Activated T-helper 1 cell treated with anti-CD3 and anti-CD28 coated beads, Interleukin-12 subunit alpha, Interleukin-12 subunit beta, Interleukin-2, Interleukin-4 antibody, amounts not matched to agents 30 ng/mL and 10 ng/mL and 1 ng/mL, durations not matched to agents 14 hours and 24 hours and 36 hours (primary cell): ENCODE data around the gene STAB2. TPM values are rescaled to one million over a fixed set of nuclear protein-coding genes. Genes with fewer than 3 reads are reported as not detected.

Experiments used
- DNase-seq: peaks from one replicate; pipeline ENCODE4 v3.0.0; 2021; ENCODE audit warnings: low spot score
- H3K27ac Mint-ChIP-seq: one replicate; pipeline ENCODE4 v1.8.0; 2021; ENCODE audit warnings: mild to moderate bottlenecking, mixed read lengths
- H3K27me3 Mint-ChIP-seq: one replicate; pipeline ENCODE4 v1.8.0; 2022; ENCODE audit warnings: mild to moderate bottlenecking, moderate library complexity, mixed read lengths; ENCODE audit not compliant: insufficient read depth
- H3K36me3 Mint-ChIP-seq: one replicate; pipeline ENCODE4 v1.8.0; 2021; ENCODE audit warnings: low read depth, mixed read lengths
- H3K4me1 Mint-ChIP-seq: one replicate; pipeline ENCODE4 v1.8.0; 2021; ENCODE audit warnings: low read depth, mixed read lengths
- H3K4me3 Mint-ChIP-seq: one replicate; pipeline ENCODE4 v1.8.0; 2021; ENCODE audit warnings: mild to moderate bottlenecking, moderate library complexity, mixed read lengths
- H3K9me3 Mint-ChIP-seq: one replicate; pipeline ENCODE4 v1.8.0; 2021; ENCODE audit warnings: mixed read lengths
- intact Hi-C: fragments of 100-400 bp; cut with micrococcal nuclease; formaldehyde crosslinking; loops from one replicate; pipeline ENCODE4 v1.15.1; 2024
- total RNA-seq: library from RNA; stranded (reverse); gene quantifications from 2 replicates; pipeline ENCODE4 v1.2.3, GENCODE V29; 2022

Gene STAB2
- total RNA-seq, 1 donor from 2014 or later, result not detected

DNA sequence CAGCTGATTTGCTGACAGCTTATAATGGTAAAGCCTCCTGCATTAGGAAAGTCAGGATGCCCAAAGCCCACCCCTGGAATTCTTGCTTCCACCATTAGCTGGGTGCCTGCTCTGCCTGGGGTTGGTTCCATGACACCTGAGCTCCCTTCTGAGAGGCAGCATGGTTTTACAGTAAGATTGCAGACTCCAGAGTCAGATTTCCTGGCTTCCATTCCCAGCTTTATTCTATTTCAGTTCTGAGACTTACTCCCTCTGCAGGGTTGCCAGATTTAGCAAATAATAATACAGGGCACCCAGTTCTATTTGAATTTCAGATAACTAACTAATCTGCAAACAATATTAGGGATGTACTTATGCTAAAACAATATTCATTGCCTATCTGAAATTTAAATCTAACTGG lies 12.2 kb downstream of the STAB2 start:
- intact Hi-C loops, result no loop called here

DNA sequence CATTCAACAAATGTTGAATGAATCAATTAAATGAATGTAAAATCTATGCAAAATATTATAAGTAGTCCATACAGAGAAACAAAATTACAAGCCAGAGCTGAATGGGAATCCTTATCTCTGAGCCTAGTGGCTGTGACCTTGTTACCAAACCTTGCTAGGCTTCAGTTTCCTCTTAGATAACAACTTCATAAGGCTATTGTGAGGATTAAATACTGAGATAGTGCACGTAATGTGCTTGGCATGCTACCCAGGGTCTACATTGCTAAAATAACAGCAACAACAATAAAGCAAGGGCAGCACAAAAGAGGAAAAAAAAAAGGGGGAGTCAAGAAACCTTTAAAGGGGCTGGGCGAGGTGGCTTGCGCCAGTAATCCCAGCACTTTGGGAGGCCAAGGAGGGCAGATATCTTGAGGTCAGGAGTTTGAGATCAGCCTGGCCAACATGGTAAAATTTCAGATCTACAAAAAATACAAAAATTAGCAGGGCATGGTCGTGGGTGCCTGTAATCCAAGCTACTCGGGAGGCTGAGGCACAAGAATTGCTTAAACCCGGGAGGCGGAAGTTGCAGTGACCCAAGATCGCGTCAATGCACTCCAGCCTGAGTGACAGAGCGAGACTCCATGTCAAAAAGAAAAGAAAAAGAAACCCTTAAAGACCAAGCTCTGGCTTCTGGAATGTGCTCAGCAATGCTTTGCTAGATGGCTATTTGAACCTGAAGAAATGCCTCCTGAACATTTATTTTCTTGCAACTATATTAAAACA lies 14.1 kb downstream of the STAB2 start:
- Mint-ChIP-seq H3K4me1 (no peaks in the 10 kb centered on the region), H3K27me3 (peaks cover 4% of the 10 kb centered on the region), H3K9me3 (no peaks in the 10 kb centered on the region), H3K36me3 (no peaks in the 10 kb centered on the region), H3K27ac (no peak overlapping the region), H3K4me3 (no peak overlapping the region)
- DNase-seq, result no peak
- intact Hi-C loops, result no loop called here

More for the DNA sequence above, 12.2 kb downstream of the STAB2 start:
- Mint-ChIP-seq H3K4me1 (no peaks in the 10 kb centered on the region), H3K4me3 (no peak overlapping the region), H3K27me3 (peaks cover 2% of the 10 kb centered on the region), H3K9me3 (no peaks in the 10 kb centered on the region), H3K27ac (no peak overlapping the region), H3K36me3 (no peaks in the 10 kb centered on the region)
- no peak for DNase-seq

DNA sequence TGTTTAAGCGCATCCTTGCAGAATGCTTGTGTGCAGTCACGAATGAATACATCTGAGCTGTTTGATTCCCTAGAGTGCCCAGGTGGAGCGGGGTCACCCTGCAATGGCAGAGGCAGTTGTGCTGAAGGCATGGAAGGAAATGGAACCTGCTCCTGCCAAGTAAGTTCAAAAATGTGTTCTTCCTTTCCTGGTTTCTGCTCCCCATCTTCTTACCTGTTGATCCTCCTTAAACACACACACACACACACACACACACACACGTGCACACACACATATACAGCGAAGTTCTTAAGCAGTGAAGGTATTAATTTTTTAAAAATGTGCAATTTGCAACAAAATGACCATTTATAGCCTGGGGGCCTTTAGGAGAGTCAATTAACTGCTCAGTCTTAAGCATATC lies 33.3 kb downstream of the STAB2 start:
- intact Hi-C loops, result no loop called here

DNA sequence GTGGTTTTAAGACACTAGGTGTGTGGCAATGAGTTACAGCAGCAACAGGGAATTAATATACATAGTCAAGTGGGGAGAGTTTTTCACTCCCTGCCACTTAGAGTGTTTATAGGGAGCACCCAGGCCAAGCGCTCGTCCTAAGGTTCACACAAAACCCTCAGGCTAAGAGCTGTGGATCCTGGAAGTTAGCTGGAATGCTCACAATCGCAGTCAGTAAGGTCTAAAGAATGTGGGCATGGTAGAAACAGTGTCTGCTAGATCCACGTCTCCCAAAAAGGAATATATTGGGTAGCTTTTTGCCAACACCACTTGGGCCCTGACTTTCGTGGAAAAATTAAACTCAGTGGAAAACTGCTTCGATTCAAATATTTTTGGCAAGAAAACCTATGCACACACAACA lies 36.6 kb downstream of the STAB2 start:
- Mint-ChIP-seq H3K27ac (no peak overlapping the region), H3K4me3 (no peak overlapping the region), H3K27me3 (peaks cover 3% of the 10 kb centered on the region), H3K9me3 (no peaks in the 10 kb centered on the region), H3K4me1 (no peaks in the 10 kb centered on the region), H3K36me3 (no peaks in the 10 kb centered on the region)
- intact Hi-C loops, result no loop called here
- no peak for DNase-seq

More for the DNA sequence above, 33.3 kb downstream of the STAB2 start:
- no peaks in the 10 kb centered on the region for H3K36me3 Mint-ChIP-seq
- no peaks in the 10 kb centered on the region for H3K4me1 Mint-ChIP-seq
- H3K9me3 Mint-ChIP-seq, result no peaks in the 10 kb centered on the region
- H3K27ac Mint-ChIP-seq, result no peak overlapping the region
- H3K27me3 Mint-ChIP-seq, result peaks cover 2% of the 10 kb centered on the region
- no peak for DNase-seq
- H3K4me3 Mint-ChIP-seq, result no peak overlapping the region

DNA sequence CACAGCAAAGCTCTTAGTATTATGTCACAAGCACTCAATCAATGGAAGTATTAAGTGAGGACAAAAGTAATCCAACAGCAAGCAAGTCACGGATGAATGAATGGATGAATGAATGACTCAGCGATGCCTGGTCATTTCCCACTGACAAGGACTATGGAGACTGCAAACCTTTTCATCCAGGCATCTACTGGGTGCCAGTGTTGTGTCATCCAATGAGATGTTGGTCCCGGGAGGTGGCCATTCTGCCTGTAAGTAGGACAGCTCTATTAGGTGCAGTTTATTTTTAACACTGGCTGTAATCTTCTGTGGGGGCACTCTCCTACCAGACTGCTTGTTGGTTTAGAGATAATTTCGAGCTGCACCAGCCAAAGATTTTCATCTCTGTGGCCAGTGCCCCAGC lies 39.4 kb downstream of the STAB2 start:
- Mint-ChIP-seq H3K27me3 (peaks cover 10% of the 10 kb centered on the region), H3K27ac (no peak overlapping the region), H3K9me3 (no peaks in the 10 kb centered on the region), H3K4me3 (no peak overlapping the region), H3K4me1 (no peaks in the 10 kb centered on the region), H3K36me3 (no peaks in the 10 kb centered on the region)
- intact Hi-C loops, result no loop called here
- no peak for DNase-seq

DNA sequence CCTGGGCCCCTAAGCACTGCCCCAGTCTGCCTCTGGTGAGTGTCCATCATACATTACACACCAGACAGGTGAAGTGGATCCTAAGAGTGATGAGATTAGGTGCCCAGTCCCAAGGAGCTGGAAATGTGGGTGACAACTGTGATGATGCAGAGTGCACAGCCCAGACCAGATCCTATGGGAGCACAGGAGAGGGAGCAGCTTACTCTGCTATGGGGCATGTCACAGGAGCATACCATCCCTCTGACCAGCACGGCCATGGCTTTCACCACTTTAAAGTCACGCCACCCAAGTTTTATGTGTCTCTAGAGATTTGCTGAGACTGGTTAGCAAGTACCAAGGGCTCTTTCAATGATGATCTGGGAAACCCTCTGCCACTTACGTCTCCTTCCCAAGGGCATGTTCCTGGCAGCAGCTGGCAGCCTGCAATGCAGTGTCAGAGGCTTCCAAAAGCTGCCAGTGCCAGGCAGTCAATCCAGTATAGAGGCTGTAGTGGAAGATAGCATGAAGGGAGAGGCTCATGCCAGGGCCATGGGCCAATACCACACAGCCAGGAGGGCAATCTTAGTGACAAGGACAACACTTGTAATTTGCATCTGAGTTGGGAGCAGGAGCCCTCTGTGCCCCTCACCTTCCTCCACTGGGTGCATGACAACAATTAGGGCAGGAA lies 40.2 kb downstream of the STAB2 start:
- intact Hi-C loops, result no loop called here
- Mint-ChIP-seq H3K27ac (no peak overlapping the region), H3K36me3 (no peaks in the 10 kb centered on the region), H3K27me3 (peaks cover 12% of the 10 kb centered on the region), H3K9me3 (no peaks in the 10 kb centered on the region), H3K4me1 (no peaks in the 10 kb centered on the region), H3K4me3 (no peak overlapping the region)
- no peak for DNase-seq

DNA sequence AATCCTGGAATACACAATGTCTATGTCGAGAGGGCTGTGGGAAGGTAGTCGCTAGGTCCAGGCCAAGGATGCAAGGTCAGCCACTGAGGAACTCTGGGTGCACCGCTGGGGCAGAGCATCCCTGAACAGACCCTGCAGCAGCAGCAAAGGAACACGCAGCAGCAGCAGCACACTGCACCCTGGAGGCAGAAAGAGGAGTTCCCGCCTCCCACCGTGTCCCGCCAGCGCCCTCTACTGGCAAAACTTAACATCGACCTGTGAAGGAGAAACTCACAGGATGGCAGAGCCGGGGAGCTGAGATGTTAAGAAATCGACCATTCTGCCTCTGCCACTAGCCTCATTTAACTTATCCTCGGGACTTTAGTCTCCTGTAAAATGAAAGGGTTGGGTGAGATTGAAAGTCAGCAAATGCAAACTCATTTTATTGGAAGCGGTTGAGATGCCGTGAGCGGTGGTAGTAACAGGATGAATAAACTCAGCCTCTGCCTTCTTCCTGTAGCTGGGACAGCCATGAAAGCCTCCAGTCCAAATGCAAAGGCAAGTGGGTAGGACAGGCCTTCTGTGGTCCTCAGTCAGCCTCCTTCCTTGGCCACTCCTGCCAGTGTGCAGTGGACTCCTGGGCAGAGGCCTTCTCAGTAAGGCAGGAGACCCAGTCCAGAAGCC lies 45.6 kb downstream of the STAB2 start:
- Mint-ChIP-seq H3K4me1 (no peaks in the 10 kb centered on the region), H3K9me3 (no peaks in the 10 kb centered on the region), H3K27me3 (peaks cover 17% of the 10 kb centered on the region), H3K36me3 (no peaks in the 10 kb centered on the region), H3K27ac (no peak overlapping the region), H3K4me3 (no peak overlapping the region)
- intact Hi-C loops, result loop anchor here (1.0 to 2.0 kb wide), 3 partner anchors 57 to 684 kb away; no protein-coding TSS in a partner anchor
- peak; percentile 55 for DNase-seq

DNA sequence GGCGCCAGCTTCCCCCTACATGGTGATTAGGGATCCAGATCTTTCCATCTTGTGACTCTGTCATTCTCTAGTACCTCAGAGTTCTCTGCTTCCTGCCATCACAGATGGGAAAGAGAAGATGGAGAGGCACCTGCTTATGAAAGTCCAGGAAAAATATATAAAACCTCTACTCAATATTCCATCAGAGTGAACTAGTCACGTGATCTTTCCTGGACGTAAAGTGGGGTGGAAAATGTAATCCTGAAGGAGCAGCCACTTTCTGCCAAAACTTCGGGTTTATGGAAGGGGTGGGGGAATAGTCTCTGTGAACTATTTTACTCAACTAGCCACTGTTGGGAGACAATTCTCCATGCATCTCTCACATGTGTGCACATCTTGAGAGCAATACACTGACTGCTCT lies 47.7 kb downstream of the STAB2 start:
- no peak overlapping the region for H3K27ac Mint-ChIP-seq
- H3K36me3 Mint-ChIP-seq, result no peaks in the 10 kb centered on the region
- no peaks in the 10 kb centered on the region for H3K4me1 Mint-ChIP-seq
- H3K4me3 Mint-ChIP-seq, result no peak overlapping the region
- H3K27me3 Mint-ChIP-seq, result peaks cover 15% of the 10 kb centered on the region
- H3K9me3 Mint-ChIP-seq, result no peaks in the 10 kb centered on the region
- DNase-seq, result no peak
- intact Hi-C loops, result no loop called here

DNA sequence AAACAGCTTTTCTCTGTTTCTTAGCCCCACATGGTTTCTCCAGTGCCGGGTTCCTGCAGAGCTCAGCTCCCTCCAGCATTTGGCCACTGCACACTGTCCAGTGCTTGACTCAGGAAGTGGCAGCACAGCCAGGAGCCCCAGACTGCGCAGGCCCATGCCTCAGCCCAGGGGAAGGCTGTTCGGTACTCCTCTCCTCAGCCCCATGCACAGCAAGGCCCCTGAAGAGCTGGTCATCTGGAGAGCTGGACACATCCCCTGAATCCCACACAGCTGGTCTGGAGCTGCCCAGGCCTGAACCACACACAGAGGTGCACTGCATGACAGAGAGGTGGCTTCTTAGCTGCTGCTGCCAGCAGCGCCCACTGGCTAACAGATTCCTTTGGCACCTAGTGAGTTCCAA lies 48.3 kb downstream of the STAB2 start:
- H3K27ac Mint-ChIP-seq, result no peak overlapping the region
- no peaks in the 10 kb centered on the region for H3K9me3 Mint-ChIP-seq
- H3K4me1 Mint-ChIP-seq, result no peaks in the 10 kb centered on the region
- peaks cover 12% of the 10 kb centered on the region for H3K27me3 Mint-ChIP-seq
- no peak overlapping the region for H3K4me3 Mint-ChIP-seq
- H3K36me3 Mint-ChIP-seq, result no peaks in the 10 kb centered on the region
- DNase-seq, result no peak
- intact Hi-C loops, result no loop called here

DNA sequence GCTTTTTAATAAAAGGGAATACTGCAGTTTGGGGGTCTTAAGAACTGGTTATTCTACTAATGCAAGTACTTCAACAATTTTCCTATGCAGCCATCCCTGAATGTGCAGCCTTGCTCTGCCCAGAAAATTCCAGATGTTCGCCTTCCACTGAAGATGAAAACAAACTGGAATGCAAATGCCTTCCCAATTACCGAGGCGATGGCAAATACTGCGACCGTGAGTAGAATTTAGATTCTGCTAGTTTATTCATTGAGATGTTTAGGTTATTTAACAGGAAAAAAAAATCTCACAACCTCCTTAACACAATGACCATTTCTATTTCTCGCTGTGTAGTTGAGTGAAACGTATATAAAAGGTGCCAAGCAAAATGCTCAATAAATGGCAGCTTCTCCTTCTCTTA lies 49.9 kb downstream of the STAB2 start:
- Mint-ChIP-seq H3K27me3 (peaks cover 10% of the 10 kb centered on the region), H3K9me3 (no peaks in the 10 kb centered on the region), H3K4me3 (no peak overlapping the region), H3K36me3 (no peaks in the 10 kb centered on the region), H3K27ac (no peak overlapping the region), H3K4me1 (no peaks in the 10 kb centered on the region)
- intact Hi-C loops, result no loop called here
- DNase-seq, result no peak

DNA sequence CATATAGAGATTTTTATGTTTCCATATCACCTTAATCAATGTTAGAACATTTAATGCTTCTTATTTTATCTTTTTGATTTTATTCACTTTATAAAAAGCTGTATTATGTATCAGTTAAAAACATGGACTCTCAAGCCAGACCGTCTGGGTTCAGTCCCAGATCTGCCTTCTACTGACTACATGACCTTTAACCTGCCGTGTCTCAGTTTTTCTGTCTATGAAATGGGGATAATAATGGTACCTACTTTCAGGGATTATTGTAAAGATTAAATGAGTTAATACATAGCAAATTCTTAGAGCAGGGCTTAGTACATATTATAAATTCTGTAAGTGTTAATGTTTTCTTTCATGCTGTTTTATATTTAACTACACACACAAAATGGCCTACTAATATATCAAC lies 50.4 kb downstream of the STAB2 start:
- Mint-ChIP-seq H3K4me3 (no peak overlapping the region), H3K36me3 (no peaks in the 10 kb centered on the region)

DNA sequence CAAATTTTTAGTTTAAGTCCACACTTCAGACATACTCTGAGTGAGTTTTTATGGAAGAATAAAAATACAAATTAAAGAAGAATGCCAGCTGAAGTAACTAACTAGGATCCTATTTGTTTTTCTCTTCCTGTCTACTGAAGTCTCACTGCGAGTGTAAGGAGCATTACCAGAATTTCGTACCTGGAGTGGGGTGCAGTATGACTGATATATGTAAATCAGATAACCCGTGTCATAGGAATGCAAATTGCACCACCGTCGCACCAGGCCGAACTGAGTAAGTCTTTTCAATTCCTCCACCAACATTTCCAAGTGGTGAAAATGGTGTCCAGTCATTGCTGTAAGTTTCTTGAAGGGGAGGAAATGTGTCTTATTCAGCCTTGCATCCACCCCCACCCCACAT lies 52.9 kb downstream of the STAB2 start:
- Mint-ChIP-seq H3K27ac (no peak overlapping the region), H3K9me3 (no peaks in the 10 kb centered on the region), H3K27me3 (peaks cover 5% of the 10 kb centered on the region), H3K4me3 (no peak overlapping the region), H3K4me1 (no peaks in the 10 kb centered on the region), H3K36me3 (no peaks in the 10 kb centered on the region)
- intact Hi-C loops, result no loop called here
- no peak for DNase-seq

More for the DNA sequence above, 50.4 kb downstream of the STAB2 start:
- Mint-ChIP-seq H3K9me3 (no peaks in the 10 kb centered on the region), H3K27me3 (peaks cover 9% of the 10 kb centered on the region), H3K4me1 (no peaks in the 10 kb centered on the region), H3K27ac (no peak overlapping the region)
- intact Hi-C loops, result no loop called here
- DNase-seq, result no peak

DNA sequence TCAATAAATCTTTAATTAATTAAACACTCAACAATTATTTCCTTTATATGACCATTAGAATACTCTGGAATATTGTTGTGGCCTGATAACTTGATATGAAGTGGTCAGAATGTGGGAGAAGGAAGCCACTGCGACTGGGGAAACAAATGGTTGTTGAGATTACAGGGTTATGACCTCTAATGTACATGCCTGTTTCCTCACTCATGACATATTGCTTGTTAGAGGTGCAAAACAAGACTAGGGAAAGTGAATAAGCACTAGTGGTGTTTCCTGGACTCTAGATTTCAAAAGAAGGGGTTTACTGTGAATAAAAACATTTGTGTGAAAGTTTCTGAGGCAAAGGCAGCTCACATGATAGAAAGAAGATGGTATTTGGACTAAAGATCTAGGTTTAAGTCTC lies 53.3 kb downstream of the STAB2 start:
- DNase-seq, result no peak
- no peaks in the 10 kb centered on the region for H3K9me3 Mint-ChIP-seq
- no peaks in the 10 kb centered on the region for H3K36me3 Mint-ChIP-seq
- H3K4me1 Mint-ChIP-seq, result no peaks in the 10 kb centered on the region
- H3K4me3 Mint-ChIP-seq, result no peak overlapping the region
- intact Hi-C loops, result no loop called here
- peaks cover 5% of the 10 kb centered on the region for H3K27me3 Mint-ChIP-seq
- H3K27ac Mint-ChIP-seq, result no peak overlapping the region
